ENCODE results near the gene SLC4A4. TPM values are rescaled to one million over a fixed set of nuclear protein-coding genes. Genes with fewer than 3 reads are reported as not detected.

Gene SLC4A4
- total RNA-seq, 4 donors from 2014 or later, result 6.6 to 26.8 (median 25.3) TPM

- TF ChIP-seq POLR2A (IDR thresholded peaks at IDR 0.05) (no peak), CTCF (IDR thresholded peaks at IDR 0.05) (no peak)
- Histone ChIP-seq H3K4me1 (no peaks in the 10 kb centered on the region), H3K27me3 (no peaks in the 10 kb centered on the region), H3K27ac (no peak overlapping the region), H3K36me3 (no peaks in the 10 kb centered on the region), H3K9me3 (no peaks in the 10 kb centered on the region), H3K4me3 (no peak overlapping the region)
- no peak for DNase-seq
Observed at GRCh38 chr4:71554025-71554424, 215.2 kb downstream of the SLC4A4 start.

- no peak for TF ChIP-seq POLR2A (IDR thresholded peaks at IDR 0.05)
- no peak for TF ChIP-seq CTCF (IDR thresholded peaks at IDR 0.05)
- Histone ChIP-seq H3K27me3 (no peaks in the 10 kb centered on the region), H3K9me3 (no peaks in the 10 kb centered on the region), H3K36me3 (no peaks in the 10 kb centered on the region), H3K27ac (no peak overlapping the region), H3K4me3 (no peak overlapping the region), H3K4me1 (no peaks in the 10 kb centered on the region)
- no peak for DNase-seq
Observed at GRCh38 chr4:71558248-71558647, 219.4 kb downstream of the SLC4A4 start.

- no peaks in the 10 kb centered on the region for H3K27me3 ChIP-seq
- H3K9me3 ChIP-seq, result no peaks in the 10 kb centered on the region
- TF ChIP-seq POLR2A (IDR thresholded peaks at IDR 0.05) (no peak), CTCF (IDR thresholded peaks at IDR 0.05) (no peak)
- no peak for DNase-seq
- no peaks in the 10 kb centered on the region for H3K4me1 ChIP-seq
- H3K4me3 ChIP-seq, result no peak overlapping the region
- H3K36me3 ChIP-seq, result peaks cover 0 to 7% (median 0%) of the 10 kb centered on the region in 3 donors
- no peak overlapping the region for H3K27ac ChIP-seq
Observed at GRCh38 chr4:71559957-71560571, 221.2 kb downstream of the SLC4A4 start.

GRCh38 chr4:71564775-71565174, 226.0 kb downstream of the SLC4A4 start:
- TF ChIP-seq CTCF (IDR thresholded peaks at IDR 0.05) (no peak), POLR2A (IDR thresholded peaks at IDR 0.05) (no peak)

GRCh38 chr4:71566856-71567255, 228.0 kb downstream of the SLC4A4 start:
- H3K9me3 ChIP-seq, result no peaks in the 10 kb centered on the region
- no peak overlapping the region for H3K27ac ChIP-seq
- no peaks in the 10 kb centered on the region for H3K4me1 ChIP-seq
- H3K27me3 ChIP-seq, result no peaks in the 10 kb centered on the region
- no peak for TF ChIP-seq CTCF (IDR thresholded peaks at IDR 0.05)
- no peak for TF ChIP-seq POLR2A (IDR thresholded peaks at IDR 0.05)
- H3K36me3 ChIP-seq, result peaks cover 0 to 7% (median 0%) of the 10 kb centered on the region in 3 donors
- H3K4me3 ChIP-seq, result no peak overlapping the region
- no peak for DNase-seq

More at GRCh38 chr4:71564775-71565174, 226.0 kb downstream of the SLC4A4 start:
- no peak overlapping the region for H3K27ac ChIP-seq
- H3K36me3 ChIP-seq, result peaks cover 0 to 7% (median 0%) of the 10 kb centered on the region in 3 donors
- no peak overlapping the region for H3K4me3 ChIP-seq
- DNase-seq, result no peak
- no peaks in the 10 kb centered on the region for H3K9me3 ChIP-seq
- no peaks in the 10 kb centered on the region for H3K27me3 ChIP-seq
- no peaks in the 10 kb centered on the region for H3K4me1 ChIP-seq

All from Peyer's patch (tissue), 4 donors.